Endothelial cell (in vitro differentiated cells): ENCODE measurements around the gene IL1RAPL1. TPM values are rescaled to one million over a fixed set of nuclear protein-coding genes. Genes with fewer than 3 reads are reported as not detected.
"Not testable (repeated sequence)": the region's sequence is repeated elsewhere in the genome, so short reads cannot be mapped to it uniquely, and the experiment has no call there.

Experiments used
- DNase-seq: peaks from one replicate; pipeline ENCODE4 v3.0.0; 2021; ENCODE audit warnings: low spot score
- H3K27ac Mint-ChIP-seq: one replicate; pipeline ENCODE4 v1.8.0; 2021; ENCODE audit warnings: mixed read lengths, inconsistent platforms; ENCODE audit not compliant: unreplicated experiment
- H3K27me3 Mint-ChIP-seq: one replicate; pipeline ENCODE4 v1.8.0; 2021; ENCODE audit warnings: mild to moderate bottlenecking, moderate library complexity, mixed read lengths, inconsistent platforms; ENCODE audit not compliant: unreplicated experiment
- H3K36me3 Mint-ChIP-seq: one replicate; pipeline ENCODE4 v1.8.0; 2021; ENCODE audit warnings: mild to moderate bottlenecking, low read depth, mixed read lengths, inconsistent platforms; ENCODE audit not compliant: unreplicated experiment
- H3K4me1 Mint-ChIP-seq: one replicate; pipeline ENCODE4 v1.8.0; 2021; ENCODE audit warnings: mild to moderate bottlenecking, mixed read lengths, inconsistent platforms; ENCODE audit not compliant: unreplicated experiment
- H3K4me3 Mint-ChIP-seq: one replicate; pipeline ENCODE4 v1.8.0; 2021; ENCODE audit warnings: mild to moderate bottlenecking, mixed read lengths, inconsistent platforms; ENCODE audit not compliant: unreplicated experiment
- H3K9me3 Mint-ChIP-seq: one replicate; pipeline ENCODE4 v1.8.0; 2021; ENCODE audit warnings: mixed read lengths, inconsistent platforms; ENCODE audit not compliant: unreplicated experiment
- total RNA-seq: library from RNA; stranded (reverse); fragmentation: NEBNext Ultra II Directional; extraction: Animal tissue kit (Norgen Biotek cat#: 25700); gene quantifications from one replicate; pipeline ENCODE4 v1.2.1, GENCODE V29; 2021; ENCODE audit not compliant: unreplicated experiment
- TF ChIP-seq, protein P1 (sequence below): fragments of 200-600 bp; sonication (generic); IDR thresholded peaks from one replicate; pipeline ENCODE4 v1.5.0; 2021; ENCODE audit warnings: antibody characterized with exemption; ENCODE audit not compliant: unreplicated experiment

IL1RAPL1 gene
- total RNA-seq, 1 donor from 2014 or later, result 0.18 TPM

- no peaks in the 10 kb centered on the region for H3K36me3 Mint-ChIP-seq
- no peak for DNase-seq
Measured at GRCh38 chrX:29315931-29316330, 728.7 kb downstream of the IL1RAPL1 start.

GRCh38 chrX:29318012-29318411 is 730.8 kb downstream of the IL1RAPL1 start:
- H3K27ac Mint-ChIP-seq, result no peak overlapping the region
- DNase-seq, result no peak
- no peaks in the 10 kb centered on the region for H3K36me3 Mint-ChIP-seq
- TF ChIP-seq, protein P1, sequence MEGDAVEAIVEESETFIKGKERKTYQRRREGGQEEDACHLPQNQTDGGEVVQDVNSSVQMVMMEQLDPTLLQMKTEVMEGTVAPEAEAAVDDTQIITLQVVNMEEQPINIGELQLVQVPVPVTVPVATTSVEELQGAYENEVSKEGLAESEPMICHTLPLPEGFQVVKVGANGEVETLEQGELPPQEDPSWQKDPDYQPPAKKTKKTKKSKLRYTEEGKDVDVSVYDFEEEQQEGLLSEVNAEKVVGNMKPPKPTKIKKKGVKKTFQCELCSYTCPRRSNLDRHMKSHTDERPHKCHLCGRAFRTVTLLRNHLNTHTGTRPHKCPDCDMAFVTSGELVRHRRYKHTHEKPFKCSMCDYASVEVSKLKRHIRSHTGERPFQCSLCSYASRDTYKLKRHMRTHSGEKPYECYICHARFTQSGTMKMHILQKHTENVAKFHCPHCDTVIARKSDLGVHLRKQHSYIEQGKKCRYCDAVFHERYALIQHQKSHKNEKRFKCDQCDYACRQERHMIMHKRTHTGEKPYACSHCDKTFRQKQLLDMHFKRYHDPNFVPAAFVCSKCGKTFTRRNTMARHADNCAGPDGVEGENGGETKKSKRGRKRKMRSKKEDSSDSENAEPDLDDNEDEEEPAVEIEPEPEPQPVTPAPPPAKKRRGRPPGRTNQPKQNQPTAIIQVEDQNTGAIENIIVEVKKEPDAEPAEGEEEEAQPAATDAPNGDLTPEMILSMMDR, result no peak
- H3K27me3 Mint-ChIP-seq, result no peaks in the 10 kb centered on the region
- no peak overlapping the region for H3K4me3 Mint-ChIP-seq
- H3K9me3 Mint-ChIP-seq, result no peaks in the 10 kb centered on the region
- no peaks in the 10 kb centered on the region for H3K4me1 Mint-ChIP-seq

More at GRCh38 chrX:29315931-29316330, 728.7 kb downstream of the IL1RAPL1 start:
- Mint-ChIP-seq H3K27ac (no peak overlapping the region), H3K4me3 (no peak overlapping the region), H3K9me3 (no peaks in the 10 kb centered on the region), H3K27me3 (no peaks in the 10 kb centered on the region), H3K4me1 (no peaks in the 10 kb centered on the region)
- TF ChIP-seq, protein P1, result no peak

GRCh38 chrX:29332429-29332828 is 745.2 kb downstream of the IL1RAPL1 start:
- not testable (repeated sequence) for H3K9me3 Mint-ChIP-seq, H3K4me1 Mint-ChIP-seq, H3K27ac Mint-ChIP-seq, H3K4me3 Mint-ChIP-seq, H3K27me3 Mint-ChIP-seq, H3K36me3 Mint-ChIP-seq, DNase-seq

DNA sequence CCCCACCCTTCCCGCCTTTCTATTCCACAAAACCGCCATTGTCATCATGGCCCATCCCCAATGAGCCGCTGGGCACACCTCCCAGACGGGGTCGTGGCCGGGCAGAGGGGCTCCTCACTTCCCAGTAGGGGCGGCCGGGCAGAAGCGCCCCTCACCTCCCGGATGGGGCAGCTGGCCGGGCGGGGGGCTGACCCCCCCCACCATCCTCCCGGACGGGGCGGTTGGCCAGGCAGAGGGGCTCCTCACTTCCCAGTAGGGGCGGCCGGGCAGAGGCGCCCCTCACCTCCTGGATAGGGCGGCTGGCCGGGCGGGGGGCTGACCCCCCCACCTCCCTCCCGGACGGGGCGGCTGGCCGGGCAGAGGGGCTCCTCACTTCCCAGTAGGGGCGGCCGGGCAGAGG is 745.8 kb downstream of the IL1RAPL1 start:
- not testable (repeated sequence) for H3K27me3 Mint-ChIP-seq, H3K36me3 Mint-ChIP-seq, DNase-seq, H3K9me3 Mint-ChIP-seq, H3K27ac Mint-ChIP-seq, H3K4me3 Mint-ChIP-seq, H3K4me1 Mint-ChIP-seq

- DNase-seq, result no peak
- no peaks in the 10 kb centered on the region for H3K4me1 Mint-ChIP-seq
- no peak overlapping the region for H3K4me3 Mint-ChIP-seq
- TF ChIP-seq, protein P1, result no peak
- H3K27ac Mint-ChIP-seq, result no peak overlapping the region
- no peaks in the 10 kb centered on the region for H3K9me3 Mint-ChIP-seq
- no peaks in the 10 kb centered on the region for H3K36me3 Mint-ChIP-seq
- H3K27me3 Mint-ChIP-seq, result no peaks in the 10 kb centered on the region
Measured at GRCh38 chrX:29348288-29348687, 761.0 kb downstream of the IL1RAPL1 start.

- H3K27me3 Mint-ChIP-seq, result no peaks in the 10 kb centered on the region
- H3K36me3 Mint-ChIP-seq, result no peaks in the 10 kb centered on the region
- no peak overlapping the region for H3K27ac Mint-ChIP-seq
- no peaks in the 10 kb centered on the region for H3K9me3 Mint-ChIP-seq
- DNase-seq, result no peak
- TF ChIP-seq, protein P1, result no peak
- no peaks in the 10 kb centered on the region for H3K4me1 Mint-ChIP-seq
- no peak overlapping the region for H3K4me3 Mint-ChIP-seq
Measured at GRCh38 chrX:29359276-29359675, 772.0 kb downstream of the IL1RAPL1 start.

- H3K4me1 Mint-ChIP-seq, DNase-seq, H3K4me3 Mint-ChIP-seq, H3K27me3 Mint-ChIP-seq, H3K27ac Mint-ChIP-seq, H3K9me3 Mint-ChIP-seq, H3K36me3 Mint-ChIP-seq: not testable (repeated sequence)
Measured at GRCh38 chrX:29374765-29375164, 787.5 kb downstream of the IL1RAPL1 start.
